SIG-M5 treated with dmso at 0.1 percent for 504 hours (cell line): ENCODE measurements around the gene TEX55.
"Not testable (repeated sequence)": the region's sequence is repeated elsewhere in the genome, so short reads cannot be mapped to it uniquely, and the experiment has no call there.

Experiments used
- DNase-seq: peaks from one replicate; lab custom pipeline; 2025; ENCODE audit not compliant: unreplicated experiment; lab: John Stamatoyannopoulos, UW

Gene TEX55

GRCh38 chr3:119160361-119160760 is 14.4 kb downstream of the TEX55 start:
- DNase-seq = peak; percentile 45

DNA sequence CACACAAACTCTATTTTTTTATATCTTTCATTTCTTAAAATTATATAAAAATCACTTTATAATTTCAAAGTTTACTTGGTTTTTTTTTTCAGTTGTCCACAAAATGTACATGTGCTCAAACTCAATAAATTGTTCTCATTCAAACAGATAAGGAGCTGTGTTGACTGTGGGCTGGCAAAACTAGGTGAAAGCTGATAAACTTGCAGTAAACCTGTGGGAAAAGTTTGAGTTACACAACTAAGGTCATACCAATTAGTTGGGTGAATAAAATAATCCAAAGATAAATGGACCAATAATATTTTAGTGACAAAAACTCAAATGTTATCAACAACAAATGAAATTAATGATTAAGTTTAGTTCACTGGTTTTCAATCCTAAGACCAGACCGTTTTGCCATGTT is 14.8 kb downstream of the TEX55 start:
- DNase-seq = no peak

GRCh38 chr3:119161240-119161639 is 15.3 kb downstream of the TEX55 start:
- DNase-seq = no peak

DNA sequence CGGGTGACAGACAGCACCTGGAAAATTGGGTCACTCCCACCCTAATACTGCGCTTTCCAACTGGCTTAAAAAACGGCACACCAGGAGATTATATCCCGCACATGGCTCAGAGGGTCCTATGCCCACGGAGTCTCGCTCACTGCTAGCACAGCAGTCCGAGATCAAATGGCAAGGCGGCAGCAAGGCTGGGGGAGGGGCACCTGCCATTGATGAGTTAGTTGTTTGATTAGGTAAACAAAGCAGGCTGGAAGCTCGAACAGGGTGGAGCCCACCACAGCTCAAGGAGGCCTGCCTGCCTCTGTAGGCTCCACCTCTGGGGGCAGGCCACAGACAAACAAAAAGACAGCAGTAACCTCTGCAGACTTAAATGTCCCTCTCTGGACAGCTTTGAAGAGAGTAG is 18.8 kb downstream of the TEX55 start:
- DNase-seq = not testable (repeated sequence)

GRCh38 chr3:119170821-119171220 is 24.9 kb downstream of the TEX55 start:
- no peak for DNase-seq

DNA sequence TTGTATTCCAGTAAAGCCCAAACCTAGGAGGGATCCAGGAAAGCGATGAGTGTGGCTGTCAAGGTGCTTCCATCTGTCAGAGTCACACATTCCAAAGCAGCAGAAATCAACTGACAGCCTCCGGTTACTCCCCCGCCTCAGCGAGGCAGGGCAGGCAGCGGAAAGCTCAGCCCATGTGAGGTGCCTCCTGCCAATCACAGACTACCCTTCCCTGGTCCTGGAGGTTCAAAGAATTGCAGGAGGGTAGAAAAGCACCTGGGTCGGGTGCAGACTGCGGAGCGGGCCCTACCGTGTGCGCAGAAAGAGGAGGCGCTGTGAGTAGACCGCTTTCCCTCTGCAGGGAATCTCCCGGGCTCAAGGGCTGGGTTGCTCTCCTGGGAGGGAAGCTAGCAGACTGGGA is 27.4 kb downstream of the TEX55 start, which contains the start of gene UPK1B:
Gene UPK1B, plus strand, starts transcription at position 274 of the 400 bp plus-strand sequence. CDS start 13,144 bp downstream, outside the sequence.
- no peak for DNase-seq

DNA sequence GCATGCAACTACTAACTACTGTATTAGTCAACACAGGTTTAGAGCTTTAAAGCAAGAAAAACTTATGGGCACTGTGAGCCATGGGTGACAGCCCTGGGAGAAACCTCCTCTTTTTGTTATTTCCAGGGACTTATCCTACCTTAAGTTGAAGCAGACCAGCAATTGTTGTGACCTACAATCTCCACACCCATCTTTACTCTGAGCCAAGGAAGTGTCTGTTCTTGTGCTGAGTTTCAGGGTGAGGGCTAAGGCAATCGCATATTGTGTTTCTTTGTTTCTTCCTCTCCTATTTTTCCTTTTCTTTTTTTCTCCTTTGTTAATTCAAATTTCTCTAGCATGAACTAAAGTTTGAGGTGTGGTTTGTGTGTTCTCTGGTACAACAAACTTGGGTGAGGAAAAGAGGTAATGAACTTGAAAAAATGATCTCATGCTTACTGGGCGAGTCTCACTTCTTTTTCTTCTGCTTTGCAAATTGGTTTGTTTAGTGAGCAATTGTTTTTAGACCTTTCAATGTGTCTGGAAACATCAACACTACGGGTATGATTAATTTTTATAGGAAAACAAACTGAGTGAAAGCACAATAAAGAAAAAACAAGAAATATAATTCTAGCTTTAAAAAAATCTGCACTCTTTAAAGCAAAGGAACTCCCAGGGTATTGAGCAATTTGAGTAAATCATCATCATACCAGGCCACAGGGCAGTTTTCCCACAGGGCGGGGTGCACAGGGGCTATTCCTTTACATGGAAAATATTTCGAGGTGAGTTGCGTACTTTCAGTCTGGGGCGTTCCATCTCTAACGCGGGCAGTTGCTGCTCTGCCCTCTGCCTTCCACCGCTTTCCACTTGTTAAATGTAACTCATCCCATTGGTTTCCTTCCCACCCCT is 30.1 kb downstream of the TEX55 start:
- no peak for DNase-seq

- no peak for DNase-seq
Observed at GRCh38 chr3:119176778-119177177, 30.8 kb downstream of the TEX55 start.

GRCh38 chr3:119177321-119177720 is 31.4 kb downstream of the TEX55 start:
- no peak for DNase-seq

GRCh38 chr3:119181765-119182164 is 35.8 kb downstream of the TEX55 start:
- no peak for DNase-seq

- no peak for DNase-seq
Observed at GRCh38 chr3:119184111-119184510, 38.1 kb downstream of the TEX55 start.

GRCh38 chr3:119184796-119185570 is 39.0 kb downstream of the TEX55 start:
- DNase-seq = peak; percentile 46

DNA sequence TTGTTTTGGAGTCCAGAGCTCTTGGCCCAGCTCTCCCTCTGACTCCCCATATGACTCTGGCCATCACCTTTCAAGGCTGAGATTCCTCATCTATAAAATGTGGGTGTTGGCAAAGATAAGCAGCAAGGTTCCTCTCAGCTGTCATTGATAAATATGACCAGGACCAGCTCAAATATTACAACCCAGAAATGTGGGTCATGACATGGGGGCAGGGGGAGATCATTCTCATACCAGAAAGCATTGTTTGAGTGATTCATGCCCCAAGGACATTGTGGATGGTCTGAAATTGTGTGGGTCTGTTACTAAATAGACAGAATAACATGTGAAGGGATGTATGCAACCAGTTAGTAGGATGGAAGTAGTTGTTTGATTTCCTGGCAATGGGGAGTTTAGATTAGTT is 41.3 kb downstream of the TEX55 start:
- DNase-seq = no peak

GRCh38 chr3:119191800-119192199 is 45.8 kb downstream of the TEX55 start:
- no peak for DNase-seq

- no peak for DNase-seq
Observed at GRCh38 chr3:119194237-119195150, 48.5 kb downstream of the TEX55 start.

- no peak for DNase-seq
Observed at GRCh38 chr3:119195151-119195476, 49.1 kb downstream of the TEX55 start.

DNA sequence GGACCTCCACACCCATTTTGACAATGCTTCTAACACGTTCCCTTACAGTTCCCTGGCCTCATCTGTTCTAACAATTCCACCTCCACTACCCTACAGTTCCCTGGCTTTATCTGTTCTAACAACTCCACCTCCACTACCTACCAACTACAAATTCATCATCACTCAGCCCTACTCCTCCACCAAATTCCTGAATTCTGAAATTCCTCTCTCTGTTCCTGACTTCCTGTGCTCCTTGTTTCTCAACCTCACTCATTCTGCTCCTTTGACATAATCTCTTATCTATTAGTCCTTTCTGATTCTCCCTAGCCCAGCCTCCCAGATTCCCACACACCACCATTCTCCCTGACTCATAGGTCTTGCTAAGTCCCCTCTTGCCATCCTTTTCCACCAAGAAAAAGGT is 49.9 kb downstream of the TEX55 start:
- DNase-seq = no peak
